Measurements from ENCODE around the gene USH2A. TPM values are rescaled to one million over a fixed set of nuclear protein-coding genes. Genes with fewer than 3 reads are reported as not detected.

Gene USH2A
- total and polyA plus RNA-seq, 12 donors: 0.03 to 1.9 (median 0.16) TPM; not detected in 3

DNA sequence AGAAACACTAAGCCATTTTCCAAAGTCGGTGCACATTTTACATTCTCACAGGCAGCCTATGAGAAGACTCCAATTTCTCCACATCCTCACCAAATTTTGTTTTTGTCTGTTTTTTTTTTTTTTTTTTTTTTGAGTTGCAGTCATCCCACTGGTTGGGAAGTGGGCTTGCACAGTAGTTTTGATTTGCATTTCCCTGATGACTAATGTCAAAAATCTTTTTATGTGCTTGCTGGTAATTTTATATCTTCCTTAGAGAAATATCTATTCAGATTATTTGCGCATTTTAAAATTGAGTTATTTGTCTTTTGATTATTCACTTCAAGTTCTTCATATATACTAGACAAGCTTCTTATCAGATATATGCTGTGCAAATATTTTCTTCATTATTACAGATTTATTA lies 141.5 kb downstream of the USH2A start:
- no peak for DNase-seq
- H3K9me3 ChIP-seq (replicated peaks in 1 of 3): no peaks in the 10 kb centered on the region
- no peak overlapping the region for H3K4me3 ChIP-seq
- no peaks in the 10 kb centered on the region for H3K4me1 ChIP-seq (replicated peaks in 1 of 2)
- H3K36me3 ChIP-seq (replicated peaks in 1 of 2): no peaks in the 10 kb centered on the region
- 84 to 92% (median 89%) methylated on average over 2 of the region's 2 CpGs for WGBS, 4 donors
- no peaks in the 10 kb centered on the region for H3K27me3 ChIP-seq
- TF ChIP-seq CTCF (IDR thresholded peaks at IDR 0.05) (no peak), POLR2A (IDR thresholded peaks at IDR 0.05) (no peak)
- intact Hi-C loops (cut with DNase I): no loop called here
- no peak overlapping the region for H3K27ac ChIP-seq

DNA sequence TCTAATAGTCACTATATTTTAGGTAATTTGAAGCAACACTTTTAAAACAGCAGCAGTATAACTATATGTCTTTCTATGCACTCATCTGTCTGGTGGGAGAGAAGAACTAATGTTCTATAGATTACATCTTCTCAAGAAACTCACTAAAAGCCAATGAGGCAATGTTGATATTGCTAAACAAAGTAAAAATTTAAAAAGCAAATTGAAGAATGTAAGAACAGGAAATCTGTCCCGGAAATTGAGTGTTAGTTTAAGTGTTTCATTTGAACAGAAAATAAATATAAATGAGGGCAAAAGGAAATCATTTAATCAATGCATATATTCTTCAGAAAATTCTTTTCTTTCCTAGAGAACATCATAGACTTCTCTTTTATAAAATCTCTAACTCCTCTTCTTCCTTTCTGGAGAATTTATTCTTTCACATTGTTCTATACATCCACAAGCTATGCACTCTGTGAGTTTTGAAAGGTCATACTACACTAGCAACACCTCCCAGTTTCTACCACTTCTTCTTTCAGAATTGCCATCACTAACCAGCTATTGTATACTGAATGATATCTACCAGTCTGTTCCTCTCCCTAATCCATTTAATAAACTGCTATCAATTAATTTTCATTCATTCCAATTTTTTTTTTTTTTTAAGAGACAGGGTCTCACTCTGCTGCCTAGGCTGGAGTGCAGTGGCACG lies 153.0 kb downstream of the USH2A start:
- DNase-seq: no peak
- Histone ChIP-seq H3K9me3 (replicated peaks in 1 of 3) (no peaks in the 10 kb centered on the region), H3K27me3 (no peaks in the 10 kb centered on the region), H3K4me3 (no peak overlapping the region), H3K27ac (no peak overlapping the region), H3K4me1 (replicated peaks in 1 of 2) (no peaks in the 10 kb centered on the region), H3K36me3 (replicated peaks in 1 of 2) (no peaks in the 10 kb centered on the region)
- 70 to 79% (median 76%) methylated on average over 2 of the region's 2 CpGs for WGBS, 4 donors
- no peak for TF ChIP-seq CTCF (IDR thresholded peaks at IDR 0.05)
- TF ChIP-seq POLR2A (IDR thresholded peaks at IDR 0.05): no peak
- intact Hi-C loops (cut with DNase I): no loop called here

DNA sequence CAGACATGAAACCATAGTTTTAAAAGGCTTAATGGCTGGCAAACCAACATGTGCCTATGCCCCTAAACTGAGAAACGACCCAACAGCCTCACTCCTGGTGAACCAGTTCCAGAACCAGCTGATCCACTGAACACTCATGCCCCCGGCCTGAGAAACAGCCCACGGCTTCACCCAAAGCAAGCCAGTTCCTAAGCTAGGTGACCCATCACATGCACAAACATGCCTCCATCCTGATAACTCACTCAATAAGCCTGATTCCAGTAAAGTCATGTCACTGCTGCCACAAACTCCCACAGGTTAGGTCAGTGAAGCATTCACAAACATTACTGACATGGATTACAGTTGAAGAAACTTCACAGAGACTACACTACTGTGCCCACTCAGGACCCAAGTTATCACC lies 161.6 kb downstream of the USH2A start:
- intact Hi-C loops (cut with DNase I): no loop called here

DNA sequence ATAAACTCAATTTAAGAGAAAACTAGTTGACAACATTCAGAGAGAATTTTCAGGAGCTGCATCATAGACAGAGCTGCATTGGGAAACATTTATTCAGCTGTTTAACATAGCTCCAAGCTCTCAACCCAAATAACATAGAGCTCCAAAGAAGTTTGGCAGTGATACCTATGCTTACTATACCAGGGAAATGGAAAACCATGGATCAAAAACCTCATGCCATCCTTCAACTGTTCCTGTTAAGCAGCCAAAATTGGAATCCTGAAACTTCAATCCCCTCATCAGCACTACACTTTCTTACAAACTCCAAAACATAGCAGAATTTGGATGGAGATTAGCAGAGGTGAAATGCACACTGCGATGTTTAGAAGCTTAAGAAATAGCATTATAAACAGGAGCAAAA lies 164.4 kb downstream of the USH2A start:
- TF ChIP-seq CTCF (IDR thresholded peaks at IDR 0.05): no peak
- TF ChIP-seq POLR2A (IDR thresholded peaks at IDR 0.05): no peak
- no peak overlapping the region for H3K27ac ChIP-seq
- H3K36me3 ChIP-seq (replicated peaks in 1 of 2): no peaks in the 10 kb centered on the region
- no peak overlapping the region for H3K4me3 ChIP-seq
- 87 to 95% (median 91%) methylated on average over 1 of the region's 1 CpG for WGBS, 4 donors
- no peaks in the 10 kb centered on the region for H3K27me3 ChIP-seq
- intact Hi-C loops (cut with DNase I): no loop called here
- no peak for DNase-seq
- H3K9me3 ChIP-seq (replicated peaks in 1 of 3): no peaks in the 10 kb centered on the region
- H3K4me1 ChIP-seq (replicated peaks in 1 of 2): no peaks in the 10 kb centered on the region

More for the DNA sequence above, 161.6 kb downstream of the USH2A start:
- no peak for TF ChIP-seq CTCF (IDR thresholded peaks at IDR 0.05)
- no peak for TF ChIP-seq POLR2A (IDR thresholded peaks at IDR 0.05)
- Histone ChIP-seq H3K27me3 (no peaks in the 10 kb centered on the region), H3K27ac (no peak overlapping the region), H3K36me3 (replicated peaks in 1 of 2) (no peaks in the 10 kb centered on the region), H3K9me3 (replicated peaks in 1 of 3) (no peaks in the 10 kb centered on the region), H3K4me3 (no peak overlapping the region), H3K4me1 (replicated peaks in 1 of 2) (no peaks in the 10 kb centered on the region)
- WGBS, 4 donors: 74 to 82% (median 78%) methylated on average over 3 of the region's 3 CpGs
- DNase-seq: no peak

All from adrenal gland (tissue), 12 donors.